GM19324 (cell line): ENCODE results near the gene GLO1.

ENCODE experiments used
- ATAC-seq: cut with Tn5 transposase; IDR thresholded peaks from one replicate; pipeline ENCODE4 v1.9.1; 2021; ENCODE audit warnings: mild to moderate bottlenecking, moderate library complexity; ENCODE audit not compliant: unreplicated experiment, low FRiP score

Gene GLO1

DNA sequence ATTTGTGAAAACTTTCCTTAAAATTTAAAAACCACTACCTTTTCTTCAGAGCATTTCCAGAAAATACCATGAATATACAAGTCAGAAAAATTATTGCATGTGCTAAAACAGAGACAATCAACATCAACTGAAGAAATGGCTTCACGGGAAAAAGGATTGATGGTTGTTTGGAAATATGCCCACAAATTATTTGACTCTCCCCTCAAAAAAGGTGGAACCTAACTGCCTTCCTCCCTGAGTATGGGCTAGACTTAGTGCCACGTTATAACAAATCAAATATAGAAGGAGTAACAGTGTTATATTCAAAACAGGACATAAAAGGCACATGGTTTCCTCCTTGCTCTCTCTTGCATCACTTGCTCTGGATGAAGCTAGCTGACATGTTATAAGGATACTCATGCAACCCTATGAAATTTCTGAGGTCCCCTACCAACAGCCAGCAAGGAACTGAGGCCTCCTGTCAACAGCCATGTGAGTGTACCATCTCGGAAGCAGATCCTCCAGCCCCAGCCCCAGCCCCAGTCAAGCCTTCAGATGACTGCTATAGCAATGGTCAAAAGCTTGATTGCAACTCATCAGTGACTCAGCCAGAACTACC, 71.7 kb downstream of the GLO1 start:
- ATAC-seq = no peak
